ENCODE measurements around the gene SLC4A11. TPM values are rescaled to one million over a fixed set of nuclear protein-coding genes. Genes with fewer than 3 reads are reported as not detected.
"Not testable (repeated sequence)": the region's sequence is repeated elsewhere in the genome, so short reads cannot be mapped to it uniquely, and the experiment has no call there.

SLC4A11 gene
- polyA plus RNA-seq, 1 experiment, result 0.53 TPM

GRCh38 chr20:3192226-3193015 lies 46.6 kb downstream of the SLC4A11 start:
- Histone ChIP-seq H3K27ac (ENCODE audit: low read depth, low read length) (no peak overlapping the region), H3K4me3 (ENCODE audit: low read depth, low read length) (no peak overlapping the region), H3K9me3 (ENCODE audit: control insufficient read depth, insufficient read depth, low read length) (no peaks in the 10 kb centered on the region), H3K27me3 (ENCODE audit: control insufficient read depth, insufficient read depth, low read length) (no peaks in the 10 kb centered on the region)
- no peak for DNase-seq (ENCODE audit: low read depth, low spot score)
- TF ChIP-seq CTCF (IDR thresholded peaks at IDR 0.05; ENCODE audit: low read depth, low read length), result no peak
- CTCF ChIA-PET, result no interaction called here
- POLR2A ChIA-PET, result no interaction called here

- no peak for DNase-seq (ENCODE audit: low read depth, low spot score)
- H3K27me3 ChIP-seq (ENCODE audit: control insufficient read depth, insufficient read depth, low read length), result no peaks in the 10 kb centered on the region
- ChIA-PET CTCF (no interaction called here), POLR2A (no interaction called here)
- H3K27ac ChIP-seq (ENCODE audit: low read depth, low read length), result no peak overlapping the region
- no peak overlapping the region for H3K4me3 ChIP-seq (ENCODE audit: low read depth, low read length)
- H3K9me3 ChIP-seq (ENCODE audit: control insufficient read depth, insufficient read depth, low read length), result no peaks in the 10 kb centered on the region
- no peak for TF ChIP-seq CTCF (IDR thresholded peaks at IDR 0.05; ENCODE audit: low read depth, low read length)
These were observed 48.3 kb downstream of the SLC4A11 start for GRCh38 chr20:3190681-3191111.

- H3K27me3 ChIP-seq (ENCODE audit: control insufficient read depth, insufficient read depth, low read length), result no peaks in the 10 kb centered on the region
- ChIA-PET CTCF (interaction anchor here (0.6 kb wide), 1 partner anchor 31 kb away, joined by 3 read pairs; no protein-coding TSS in a partner anchor), POLR2A (no interaction called here)
These were observed 49.3 kb downstream of the SLC4A11 start for GRCh38 chr20:3189561-3190131.

GRCh38 chr20:3188823-3189413 lies 50.1 kb downstream of the SLC4A11 start:
- Histone ChIP-seq H3K9me3 (ENCODE audit: control insufficient read depth, insufficient read depth, low read length) (no peaks in the 10 kb centered on the region), H3K27ac (ENCODE audit: low read depth, low read length) (no peak overlapping the region), H3K27me3 (ENCODE audit: control insufficient read depth, insufficient read depth, low read length) (no peaks in the 10 kb centered on the region), H3K4me3 (ENCODE audit: low read depth, low read length) (no peak overlapping the region)
- ChIA-PET CTCF (interaction anchor here (0.6 kb wide), 1 partner anchor 30 kb away, joined by 3 read pairs; no protein-coding TSS in a partner anchor), POLR2A (interaction anchor here (0.6 kb wide), 1 partner anchor 135 kb away, joined by 4 read pairs; no protein-coding TSS in a partner anchor)
- no peak for TF ChIP-seq CTCF (IDR thresholded peaks at IDR 0.05; ENCODE audit: low read depth, low read length)
- DNase-seq (ENCODE audit: low read depth, low spot score), result no peak

More at GRCh38 chr20:3189561-3190131, 49.3 kb downstream of the SLC4A11 start:
- no peak for TF ChIP-seq CTCF (IDR thresholded peaks at IDR 0.05; ENCODE audit: low read depth, low read length)
- no peaks in the 10 kb centered on the region for H3K9me3 ChIP-seq (ENCODE audit: control insufficient read depth, insufficient read depth, low read length)
- DNase-seq (ENCODE audit: low read depth, low spot score), result no peak
- no peak overlapping the region for H3K4me3 ChIP-seq (ENCODE audit: low read depth, low read length)
- peak overlapping the region; percentile 11 for H3K27ac ChIP-seq (ENCODE audit: low read depth, low read length)

GRCh38 chr20:3187861-3188260 lies 51.1 kb downstream of the SLC4A11 start:
- CTCF ChIA-PET, result interaction anchor here (1.1 kb wide), 1 partner anchor 31 kb away, joined by 3 read pairs; no protein-coding TSS in a partner anchor
- H3K27ac ChIP-seq (ENCODE audit: low read depth, low read length); H3K9me3 ChIP-seq (ENCODE audit: control insufficient read depth, insufficient read depth, low read length); DNase-seq (ENCODE audit: low read depth, low spot score); POLR2A ChIA-PET; H3K27me3 ChIP-seq (ENCODE audit: control insufficient read depth, insufficient read depth, low read length); H3K4me3 ChIP-seq (ENCODE audit: low read depth, low read length): not testable (repeated sequence)
